Spleen (tissue), 3 donors: ENCODE data around the gene GPX5.

ENCODE experiments used
- POLR2A ChIP-seq, 3 donors: fragments of 450-650 bp; IDR thresholded peaks; one replicate each; pipeline ENCODE4 v1.5.1; 2017; ENCODE audit warnings: antibody characterized with exemption in 3 of 3, mild to moderate bottlenecking in 1 of 3
- POLR2AphosphoS5 ChIP-seq, 3 donors: sonication (generic); formaldehyde crosslinking; IDR thresholded peaks; one replicate each; pipeline ENCODE4 v1.5.1; 2017; ENCODE audit warnings: antibody characterized with exemption in 3 of 3

- TF ChIP-seq POLR2AphosphoS5 (IDR thresholded peaks at IDR 0.05) (no peak), POLR2A (IDR thresholded peaks at IDR 0.05) (no peak)
Measured at GRCh38 chr6:28541996-28542395, 16.3 kb downstream of the GPX5 start.
